WERI-Rb-1 (cell line): ENCODE data around the gene ZDHHC1.
"Not testable (repeated sequence)": the region's sequence is repeated elsewhere in the genome, so short reads cannot be mapped to it uniquely, and the experiment has no call there.

Experiments used
- DNase-seq: peaks from one replicate; pipeline ENCODE4 v3.0.0-alpha.2; 2020
- H3K27ac ChIP-seq: fragments of 250-450 bp; sonication (Bioruptor Pico); 2 replicates; pipeline ENCODE4 v1.5.1; 2020; ENCODE audit warnings: mild to moderate bottlenecking, moderate library complexity
- H3K27me3 ChIP-seq: fragments of 250-450 bp; sonication (Bioruptor Pico); 2 replicates; pipeline ENCODE4 v1.5.1; 2021; ENCODE audit warnings: mild to moderate bottlenecking, low read depth, moderate library complexity; ENCODE audit not compliant: insufficient read depth, severe bottlenecking
- H3K36me3 ChIP-seq: fragments of 250-450 bp; sonication (Bioruptor Pico); 2 replicates; pipeline ENCODE4 v1.5.1; 2020; ENCODE audit warnings: mild to moderate bottlenecking, moderate library complexity
- H3K4me3 ChIP-seq: 2 replicates; pipeline ENCODE4 v1.5.1; 2011; ENCODE audit warnings: low read depth, mild to moderate bottlenecking, control low read depth, low read length
- H3K9me3 ChIP-seq: fragments of 250-450 bp; sonication (Bioruptor Pico); 2 replicates; pipeline ENCODE4 v1.5.1; 2021; ENCODE audit warnings: mild to moderate bottlenecking, moderate library complexity; ENCODE audit not compliant: severe bottlenecking
- CTCF ChIP-seq: IDR thresholded peaks from 2 replicates; pipeline ENCODE4 v1.5.1; 2011; ENCODE audit warnings: low read depth, mild to moderate bottlenecking, control low read depth, inconsistent platforms, low read length

Gene ZDHHC1

GRCh38 chr16:67378642-67379041 is 37.6 kb downstream of the ZDHHC1 start:
- Histone ChIP-seq H3K9me3 (no peaks in the 10 kb centered on the region), H3K27me3 (no peaks in the 10 kb centered on the region)
- DNase-seq: no peak

DNA sequence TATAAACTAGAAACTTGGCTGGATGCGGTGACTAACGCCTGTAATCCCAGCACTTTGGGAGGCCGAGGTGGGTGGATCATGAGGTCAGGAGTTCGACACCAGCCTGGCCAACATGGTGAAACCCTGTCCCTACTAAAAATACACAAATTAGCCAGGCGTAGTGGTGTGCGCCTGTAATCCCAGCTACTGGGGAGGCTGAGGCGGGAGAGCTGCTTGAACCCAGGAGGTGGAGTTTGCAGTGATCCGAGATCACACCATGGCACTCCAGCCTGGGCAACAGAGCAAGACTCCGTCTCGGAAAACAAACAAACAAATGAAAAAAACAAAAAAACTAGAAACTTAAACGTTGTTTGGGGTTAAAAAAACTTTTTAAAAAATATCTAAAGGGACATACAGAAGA is 40.3 kb downstream of the ZDHHC1 start:
- DNase-seq, H3K27ac ChIP-seq, H3K27me3 ChIP-seq, H3K9me3 ChIP-seq, H3K4me3 ChIP-seq, H3K36me3 ChIP-seq: not testable (repeated sequence)

More at GRCh38 chr16:67378642-67379041, 37.6 kb downstream of the ZDHHC1 start:
- TF ChIP-seq CTCF: no peak
- no peaks in the 10 kb centered on the region for H3K36me3 ChIP-seq
- H3K4me3 ChIP-seq: no peak overlapping the region
- no peak overlapping the region for H3K27ac ChIP-seq

GRCh38 chr16:67372664-67373063 is 43.6 kb downstream of the ZDHHC1 start:
- TF ChIP-seq CTCF: no peak
- Histone ChIP-seq H3K36me3 (no peaks in the 10 kb centered on the region), H3K4me3 (no peak overlapping the region), H3K9me3 (no peaks in the 10 kb centered on the region), H3K27ac (no peak overlapping the region), H3K27me3 (no peaks in the 10 kb centered on the region)
- no peak for DNase-seq

GRCh38 chr16:67370661-67371060 is 45.6 kb downstream of the ZDHHC1 start:
- Histone ChIP-seq H3K27me3 (no peaks in the 10 kb centered on the region), H3K4me3 (no peak overlapping the region), H3K9me3 (no peaks in the 10 kb centered on the region), H3K27ac (no peak overlapping the region), H3K36me3 (no peaks in the 10 kb centered on the region)
- no peak for TF ChIP-seq CTCF
- no peak for DNase-seq

GRCh38 chr16:67364600-67365235 is 51.6 kb downstream of the ZDHHC1 start:
- Histone ChIP-seq H3K27ac (no peak overlapping the region), H3K4me3 (no peak overlapping the region), H3K36me3 (no peaks in the 10 kb centered on the region), H3K9me3 (no peaks in the 10 kb centered on the region), H3K27me3 (no peaks in the 10 kb centered on the region)
- no peak for TF ChIP-seq CTCF
- DNase-seq: no peak

DNA sequence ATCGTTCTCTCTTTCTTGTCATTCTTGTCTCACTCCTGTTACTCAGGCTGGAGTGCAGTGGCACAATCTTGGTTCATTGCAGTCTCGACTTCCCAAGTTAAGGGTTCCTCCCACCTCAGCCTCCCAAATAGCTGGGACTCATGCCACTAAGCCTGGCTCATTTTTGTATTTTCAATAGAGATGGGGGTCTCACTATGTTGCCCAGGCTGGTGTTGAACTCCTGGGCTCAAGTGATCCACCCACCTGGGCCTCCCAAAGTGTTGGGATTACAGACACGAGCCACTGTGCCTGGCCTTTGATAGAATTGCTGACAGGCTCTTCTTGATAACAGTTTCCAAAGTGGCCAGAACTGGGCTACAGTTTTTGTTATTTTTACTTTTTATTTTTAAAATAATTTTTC is 55.2 kb downstream of the ZDHHC1 start:
- no peak for TF ChIP-seq CTCF
- Histone ChIP-seq H3K27ac (no peak overlapping the region), H3K4me3 (no peak overlapping the region), H3K36me3 (no peaks in the 10 kb centered on the region), H3K9me3 (no peaks in the 10 kb centered on the region), H3K27me3 (no peaks in the 10 kb centered on the region)
- DNase-seq: no peak

DNA sequence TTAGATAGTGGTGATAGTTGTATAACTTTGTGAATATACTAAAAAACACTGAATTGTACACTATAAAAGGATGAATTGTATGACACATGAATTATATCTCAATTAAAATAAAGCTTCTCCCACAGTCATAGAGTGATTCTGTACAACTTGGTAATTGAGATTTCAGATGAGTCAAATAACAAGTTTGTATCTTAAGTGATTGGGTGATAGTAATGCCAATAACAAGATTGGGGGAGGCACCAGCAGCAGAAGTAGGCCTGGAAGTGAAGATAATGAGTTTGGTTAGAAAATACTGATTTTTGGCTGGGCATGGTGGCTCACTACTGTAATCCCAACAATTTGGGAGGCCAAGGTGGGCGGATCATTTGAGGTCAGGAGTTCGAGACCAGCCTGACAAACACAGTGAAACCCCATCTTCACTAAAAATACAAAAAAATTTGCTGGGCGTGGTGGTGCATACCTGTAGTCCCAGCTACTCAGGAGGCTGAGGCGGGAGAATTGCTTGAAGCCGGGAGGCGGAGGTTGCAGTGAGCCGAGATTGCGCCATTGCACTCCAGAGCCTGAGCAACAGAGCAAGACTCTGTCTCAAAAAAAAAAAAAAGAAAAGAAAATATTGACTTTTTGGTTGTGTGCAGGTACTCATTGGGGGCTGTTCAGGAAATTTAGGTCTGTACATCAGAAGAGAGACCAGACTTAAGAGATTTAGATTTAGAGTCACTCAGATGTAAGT is 56.6 kb downstream of the ZDHHC1 start:
- H3K9me3 ChIP-seq, H3K27ac ChIP-seq, H3K36me3 ChIP-seq, H3K27me3 ChIP-seq, DNase-seq, H3K4me3 ChIP-seq: not testable (repeated sequence)
